Measurements from ENCODE around the gene TSPEAR.
"Not testable (repeated sequence)": the region's sequence is repeated elsewhere in the genome, so short reads cannot be mapped to it uniquely, and the experiment has no call there.

Gene TSPEAR

DNA sequence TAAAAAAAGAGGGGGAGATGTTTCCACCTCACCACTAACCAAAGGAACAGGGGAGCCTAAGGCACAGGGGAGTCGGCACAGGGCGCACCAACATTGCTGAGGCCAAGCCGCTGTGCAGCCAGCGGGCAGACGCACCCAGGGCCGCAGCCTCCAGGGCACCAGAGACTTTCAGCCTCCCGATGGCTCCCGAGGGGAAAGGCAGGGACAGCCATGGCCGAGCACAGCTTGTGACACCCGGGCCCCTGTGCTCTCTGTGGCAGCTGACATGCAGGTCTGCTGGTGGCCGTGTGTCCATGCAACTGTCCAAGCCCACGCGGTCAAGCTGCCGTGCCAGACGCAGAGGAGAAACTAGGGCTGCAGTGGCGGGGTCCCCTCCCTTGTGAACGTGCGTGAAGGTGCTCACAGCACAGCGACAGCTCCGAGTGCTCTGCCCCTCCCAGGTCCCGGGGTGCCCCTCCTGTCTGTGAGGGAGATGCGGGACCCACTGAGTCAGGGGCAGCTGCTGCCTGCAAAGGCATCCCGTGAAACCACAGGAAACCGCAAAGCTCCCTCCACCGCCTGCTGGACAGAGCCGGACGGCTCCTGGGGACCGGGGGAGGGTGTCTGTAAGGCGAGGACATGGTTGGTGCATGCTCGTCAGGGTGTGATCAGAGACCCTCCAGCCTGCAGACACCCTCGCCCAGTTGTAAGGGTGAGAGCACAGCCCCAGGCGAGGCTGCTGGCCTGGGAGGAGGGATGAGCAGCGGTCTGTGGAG, 62.6 kb downstream of the TSPEAR start:
- DNase-seq: no peak

DNA sequence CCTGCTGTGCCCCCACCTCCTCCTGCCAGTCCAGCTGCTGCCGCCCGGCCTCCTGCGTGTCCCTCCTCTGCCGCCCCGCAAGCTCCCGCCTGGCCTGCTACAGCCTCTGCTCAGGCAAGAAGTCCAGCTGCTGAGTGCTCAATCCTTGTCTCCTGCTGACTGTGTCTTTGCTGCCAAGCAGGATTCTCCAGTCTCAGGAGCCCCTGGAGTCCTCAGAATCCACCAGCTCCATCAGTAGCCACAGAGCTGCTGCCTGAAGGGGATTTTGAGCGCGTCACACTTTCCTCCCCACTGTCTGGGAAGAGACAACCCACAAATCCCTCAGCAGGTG, 64.2 kb downstream of the TSPEAR start:
- no peak for DNase-seq

DNA sequence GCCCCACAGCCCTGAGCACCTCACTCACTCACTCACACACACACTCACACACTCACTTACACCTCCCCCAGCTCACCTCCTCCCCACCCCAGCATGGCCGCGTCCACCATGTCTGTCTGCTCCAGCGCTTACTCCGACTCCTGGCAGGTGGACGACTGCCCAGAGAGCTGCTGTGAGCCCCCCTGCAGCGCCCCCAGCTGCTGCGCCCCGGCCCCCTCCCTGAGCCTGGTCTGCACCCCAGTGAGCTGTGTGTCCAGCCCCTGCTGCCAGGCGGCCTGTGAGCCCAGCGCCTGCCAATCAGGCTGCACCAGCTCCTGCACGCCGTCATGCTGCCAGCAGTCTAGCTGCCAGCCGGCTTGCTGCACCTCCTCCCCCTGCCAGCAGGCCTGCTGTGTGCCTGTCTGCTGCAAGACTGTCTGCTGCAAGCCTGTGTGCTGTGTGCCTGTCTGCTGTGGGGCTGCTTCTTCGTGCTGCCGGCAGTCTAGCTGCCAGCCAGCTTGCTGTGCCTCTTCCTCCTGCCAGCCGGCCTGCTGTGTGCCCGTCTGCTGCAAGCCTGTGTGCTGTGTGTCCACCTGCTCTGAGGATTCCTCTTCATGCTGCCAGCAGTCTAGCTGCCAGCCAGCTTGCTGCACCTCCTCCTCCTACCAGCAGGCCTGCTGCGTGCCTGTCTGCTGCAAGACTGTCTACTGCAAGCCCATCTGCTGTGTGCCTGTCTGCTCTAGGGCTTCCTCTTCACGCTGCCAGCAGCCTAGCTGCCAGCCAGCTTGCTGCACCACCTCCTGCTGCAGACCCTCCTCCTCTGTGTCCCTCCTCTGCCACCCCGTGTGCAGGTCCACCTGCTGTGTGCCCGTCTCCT, 64.8 kb downstream of the TSPEAR start, which contains the start of gene KRTAP10-11:
Gene KRTAP10-11, plus strand, starts transcription at position 49 of the 856 bp plus-strand sequence. Its CDS starts 45 bp downstream, at position 94.
- not testable (repeated sequence) for DNase-seq

DNA sequence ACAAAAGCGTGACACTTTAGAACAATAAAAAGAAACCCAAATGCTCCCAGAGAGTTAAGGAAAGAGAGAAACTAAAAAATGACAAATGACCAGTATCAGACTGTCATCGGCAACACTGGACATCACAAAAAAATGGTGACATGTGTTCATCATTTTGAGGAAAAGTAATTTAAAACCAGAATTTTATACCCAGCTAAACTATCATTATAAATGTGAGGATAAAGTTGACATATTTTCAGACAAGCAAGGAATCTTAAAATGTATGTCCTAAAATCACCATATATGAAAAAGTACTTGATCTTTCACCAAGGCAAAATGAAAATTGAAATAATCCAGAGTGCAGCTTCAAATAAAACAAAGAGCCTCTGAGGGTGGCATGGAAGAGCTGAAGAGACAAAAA, 66.5 kb downstream of the TSPEAR start:
- DNase-seq: no peak

DNA sequence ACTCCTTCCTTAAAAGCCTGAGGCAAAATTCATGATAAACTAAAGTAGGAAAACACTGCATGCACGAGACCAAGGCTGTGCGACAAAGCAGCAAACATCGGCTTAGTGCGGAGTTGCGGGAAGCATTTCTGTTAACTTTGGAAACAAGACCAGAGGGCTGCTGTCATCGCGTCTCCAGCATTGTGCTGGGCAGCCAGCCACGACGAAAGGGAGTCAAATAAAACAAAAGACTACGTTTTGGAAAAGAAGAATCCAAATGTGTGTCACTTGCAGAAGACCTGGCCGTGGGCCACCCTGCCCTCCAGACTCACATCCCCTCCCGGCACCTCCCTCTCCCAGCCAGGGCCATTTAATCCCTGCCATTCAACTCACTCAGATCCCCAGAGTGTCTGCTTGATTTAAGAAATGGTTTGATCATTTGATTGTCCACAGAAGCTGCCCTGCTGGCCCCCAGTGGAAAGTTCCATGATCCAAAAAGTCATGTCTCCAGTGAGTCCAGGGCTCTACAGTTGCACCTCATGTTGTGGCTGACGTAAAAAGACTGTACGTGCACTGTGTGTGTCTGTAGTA, 67.5 kb downstream of the TSPEAR start:
- peak; percentile 1 for DNase-seq

DNA sequence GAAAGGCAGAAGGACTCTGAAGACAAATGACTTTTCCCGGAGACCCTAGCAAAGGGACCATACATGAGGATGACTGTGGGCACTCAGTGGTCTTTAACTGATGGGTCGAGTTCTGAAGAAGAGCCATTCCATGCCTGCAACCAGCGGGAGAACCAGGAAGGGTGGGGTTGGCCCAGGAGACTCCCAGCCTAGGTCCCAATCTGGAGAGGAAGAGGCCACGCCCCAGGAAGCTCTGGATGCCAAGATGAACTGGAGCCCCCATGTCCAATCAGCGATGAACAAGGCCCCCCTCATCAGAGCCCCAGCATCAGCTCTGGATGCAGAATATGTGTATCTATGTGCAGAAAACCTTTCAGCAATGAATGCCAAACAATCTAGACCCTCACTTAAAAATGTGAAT, 70.6 kb downstream of the TSPEAR start:
- DNase-seq: no peak

DNA sequence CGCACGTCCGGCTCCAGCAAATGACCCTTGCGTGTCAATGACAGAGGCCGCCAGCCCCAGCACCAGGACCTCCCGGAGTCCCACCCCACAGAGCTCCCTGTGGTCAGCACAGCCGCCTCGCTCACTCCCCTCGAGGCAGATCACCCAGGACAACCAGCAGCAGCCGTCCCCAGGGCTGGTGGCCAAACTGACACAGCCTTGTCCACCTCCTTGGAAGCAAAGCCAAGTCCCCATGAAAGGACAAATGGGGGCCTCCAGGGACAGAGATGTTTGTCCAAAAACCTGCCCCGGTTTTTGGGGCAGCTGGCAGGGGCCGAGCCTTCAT, 72.1 kb downstream of the TSPEAR start:
- no peak for DNase-seq

DNA sequence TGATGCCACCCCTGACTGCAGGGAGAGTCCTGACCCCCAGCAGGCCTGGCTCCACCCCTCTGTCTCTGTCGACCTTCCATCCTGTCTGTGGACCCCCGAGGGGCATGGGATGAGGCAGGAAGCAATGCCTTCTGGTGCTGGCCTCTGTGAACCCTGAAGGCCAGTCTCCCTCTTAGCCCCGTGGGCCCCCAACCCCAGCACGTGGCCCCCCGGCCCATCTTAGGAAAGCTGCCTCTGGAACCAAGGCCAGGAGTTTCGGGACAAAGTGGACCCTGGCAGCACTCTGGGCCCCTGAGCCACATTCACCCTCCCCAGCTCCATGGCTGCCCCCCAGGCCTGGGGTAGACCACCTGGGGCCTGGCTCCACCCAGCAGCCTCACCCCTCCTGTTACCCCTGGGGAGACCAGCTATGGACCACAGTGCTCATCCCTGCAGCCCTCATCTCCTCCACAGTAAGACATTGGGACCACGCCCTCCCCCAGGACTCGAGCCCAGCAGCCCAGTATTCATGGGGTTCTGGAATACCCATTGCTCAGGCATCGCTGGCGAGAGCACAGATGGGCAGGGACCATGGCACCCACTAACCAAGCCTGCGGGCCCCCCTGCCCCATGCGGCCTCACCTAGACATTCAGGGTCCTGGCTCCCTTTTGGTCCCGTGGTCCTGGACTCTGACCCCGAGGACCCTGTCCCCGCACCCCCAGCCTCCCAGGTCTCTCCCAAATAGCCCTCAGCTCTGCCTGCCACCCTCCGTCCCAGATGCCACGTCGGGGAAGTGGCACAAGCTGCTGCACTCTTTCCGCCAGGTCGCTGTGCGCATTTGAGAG, 72.7 kb downstream of the TSPEAR start:
- DNase-seq: not testable (repeated sequence)

DNA sequence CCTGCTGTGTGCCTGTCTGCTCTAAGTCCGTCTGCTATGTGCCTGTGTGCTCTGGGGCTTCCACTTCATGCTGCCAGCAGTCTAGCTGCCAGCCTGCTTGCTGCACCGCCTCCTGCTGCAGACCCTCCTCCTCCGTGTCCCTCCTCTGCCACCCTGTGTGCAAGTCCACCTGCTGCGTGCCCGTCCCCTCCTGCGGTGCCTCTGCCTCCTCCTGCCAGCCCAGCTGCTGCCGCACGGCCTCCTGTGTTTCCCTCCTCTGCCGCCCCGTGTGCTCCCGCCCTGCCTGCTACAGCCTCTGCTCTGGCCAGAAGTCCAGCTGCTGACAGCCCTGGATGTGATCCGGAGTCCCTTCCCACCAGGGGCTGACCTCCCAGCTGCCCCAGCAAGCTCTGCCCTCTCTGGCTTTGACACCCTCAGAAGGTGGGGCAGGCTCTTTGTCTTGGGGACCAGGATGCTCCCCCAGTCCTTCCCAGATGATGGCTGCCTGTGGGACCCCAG, 73.5 kb downstream of the TSPEAR start:
- DNase-seq: not testable (repeated sequence)

DNA sequence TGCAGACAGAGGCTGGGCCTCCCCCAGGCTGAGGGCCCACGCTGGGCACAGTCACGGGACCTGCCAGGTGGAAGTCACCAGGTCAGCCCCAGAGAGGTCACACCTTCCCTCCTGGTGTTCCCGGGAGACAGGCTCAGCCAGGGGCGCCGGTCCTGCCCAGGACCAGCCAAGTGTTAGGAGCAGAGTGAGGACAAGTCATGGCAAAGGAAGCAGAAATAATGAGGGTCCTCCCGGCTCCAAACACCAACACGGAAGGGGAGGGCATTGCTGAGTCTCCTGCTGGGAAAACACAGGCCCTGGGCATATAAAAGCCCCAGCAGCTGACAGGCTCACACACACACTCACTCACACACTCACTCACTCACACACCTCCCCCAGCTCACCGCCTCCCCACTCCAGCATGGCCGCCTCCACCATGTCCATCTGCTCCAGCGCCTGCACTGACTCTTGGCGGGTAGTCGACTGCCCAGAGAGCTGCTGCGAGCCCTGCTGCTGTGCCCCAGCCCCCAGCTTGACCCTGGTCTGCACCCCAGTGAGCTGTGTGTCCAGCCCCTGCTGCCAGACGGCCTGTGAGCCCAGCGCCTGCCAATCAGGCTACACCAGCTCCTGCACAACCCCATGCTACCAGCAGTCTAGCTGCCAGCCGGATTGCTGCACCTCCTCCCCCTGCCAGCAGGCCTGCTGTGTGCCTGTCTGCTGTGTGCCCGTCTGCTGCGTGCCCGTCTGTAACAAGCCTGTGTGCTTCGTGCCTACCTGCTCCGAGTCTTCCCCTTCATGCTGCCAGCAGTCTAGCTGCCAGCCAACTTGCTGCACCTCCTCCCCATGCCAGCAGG, 74.1 kb downstream of the TSPEAR start, which contains the start of gene KRTAP10-10:
Gene KRTAP10-10, plus strand, starts transcription at position 339 of the 833 bp plus-strand sequence. Its CDS starts 62 bp downstream, at position 401.
- DNase-seq: no peak

DNA sequence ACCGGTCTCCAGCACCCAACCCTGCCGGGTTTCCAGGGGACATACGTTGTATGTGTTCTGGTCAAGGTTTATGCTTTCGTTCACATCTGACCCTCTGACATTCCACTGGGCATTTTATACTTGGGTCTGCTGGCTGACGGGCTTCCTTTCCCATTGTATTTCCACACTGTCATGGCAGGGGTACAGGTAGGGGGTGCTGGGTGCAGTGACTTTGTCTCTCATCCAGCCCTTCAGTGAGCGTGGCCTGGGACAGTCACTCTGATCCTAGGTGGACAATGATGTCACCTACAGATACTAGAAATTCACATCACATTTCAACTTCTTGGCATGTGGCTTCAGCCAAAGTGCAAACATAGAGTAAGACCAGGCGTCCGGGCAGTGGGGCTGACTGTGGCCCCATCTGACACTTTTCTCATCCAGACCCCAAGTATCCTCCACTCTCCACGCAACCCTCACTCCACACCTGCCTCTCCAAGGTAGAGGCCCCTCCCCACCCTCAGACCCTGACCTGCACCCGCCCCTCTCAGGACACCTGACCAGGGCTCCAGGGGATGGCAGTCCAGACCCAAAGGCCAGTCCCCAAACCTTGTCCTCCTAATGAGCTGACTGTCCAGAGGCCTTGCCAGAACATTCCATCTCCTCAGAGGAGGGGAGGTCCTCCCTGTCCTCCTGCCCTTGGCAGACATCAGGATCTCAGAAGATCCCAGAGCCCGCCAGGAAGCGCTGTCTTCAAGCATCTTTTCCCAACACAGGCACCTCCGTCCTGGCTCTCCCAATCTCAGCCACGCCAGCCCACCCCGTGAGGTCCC, 75.0 kb downstream of the TSPEAR start:
- DNase-seq: no peak

DNA sequence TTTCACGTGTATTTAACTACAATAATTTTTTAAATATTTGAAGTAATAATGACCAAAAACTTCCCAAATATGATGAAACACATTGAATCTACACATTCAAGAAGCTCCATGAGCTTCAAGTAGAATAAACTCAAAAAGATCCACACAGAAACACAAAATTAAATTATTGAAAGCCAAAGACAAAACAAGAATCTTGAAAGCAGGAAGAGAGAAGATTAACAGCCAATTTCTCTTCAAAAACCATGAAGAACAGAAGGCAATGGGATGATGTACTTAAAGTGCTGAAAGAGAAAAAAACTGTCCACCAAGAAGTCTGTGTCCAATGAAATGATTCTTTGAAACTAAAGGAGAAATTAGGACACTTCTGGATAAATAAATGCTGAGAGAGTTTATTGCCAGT, 79.3 kb downstream of the TSPEAR start:
- no peak for DNase-seq

DNA sequence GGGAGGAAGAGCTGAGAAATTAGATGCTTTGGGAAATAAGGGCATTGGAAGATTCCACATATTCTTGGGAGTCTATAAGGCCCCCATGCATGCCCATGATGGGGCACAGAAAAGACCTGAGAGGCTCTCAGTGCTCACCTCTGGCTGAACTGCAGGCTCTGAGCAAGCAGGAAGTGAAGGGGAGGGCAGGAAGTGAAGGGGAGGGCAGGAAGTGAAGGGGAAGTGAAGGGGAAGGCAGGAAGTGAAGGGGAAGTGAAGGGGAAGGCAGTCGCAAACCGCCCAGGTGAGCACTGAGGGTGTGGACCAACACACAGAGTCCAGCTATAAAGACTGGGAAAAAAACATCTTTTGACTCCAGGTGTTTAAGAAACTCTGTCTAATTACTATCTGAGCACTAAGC, 80.9 kb downstream of the TSPEAR start:
- no peak for DNase-seq

DNA sequence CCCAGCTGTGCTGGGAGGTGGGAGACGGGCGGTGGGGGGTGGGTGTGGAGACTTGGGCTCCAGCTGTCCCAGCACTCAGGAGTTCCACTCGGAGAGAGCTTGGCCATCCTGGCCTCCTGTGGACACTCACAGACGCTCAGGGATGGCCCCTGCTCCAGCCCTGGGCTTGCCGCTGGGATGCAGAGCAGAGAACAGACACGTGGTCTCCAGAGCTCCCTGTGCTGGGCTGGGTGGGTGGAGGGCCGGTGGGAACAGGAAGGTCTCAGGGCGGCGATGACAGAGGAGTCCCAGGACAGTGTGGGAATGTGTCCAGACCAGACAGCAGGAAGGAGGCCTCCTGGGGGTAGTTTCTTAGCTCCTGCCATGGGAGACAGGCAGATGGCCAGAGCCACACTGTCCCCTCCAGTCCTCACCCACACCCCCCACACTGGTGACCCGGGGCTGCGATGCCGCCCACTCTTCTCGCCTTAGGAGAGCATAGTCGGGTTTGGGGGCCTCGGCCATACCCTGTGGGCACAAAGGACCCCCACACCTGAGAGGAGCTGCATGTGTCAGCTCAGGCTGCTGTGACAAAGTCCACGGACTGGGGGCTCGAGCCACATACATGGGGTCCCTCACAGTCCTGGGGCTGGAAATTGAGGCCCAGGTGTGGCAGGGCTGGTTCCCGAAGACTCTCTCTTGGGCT, 82.5 kb downstream of the TSPEAR start:
- DNase-seq: no peak

DNA sequence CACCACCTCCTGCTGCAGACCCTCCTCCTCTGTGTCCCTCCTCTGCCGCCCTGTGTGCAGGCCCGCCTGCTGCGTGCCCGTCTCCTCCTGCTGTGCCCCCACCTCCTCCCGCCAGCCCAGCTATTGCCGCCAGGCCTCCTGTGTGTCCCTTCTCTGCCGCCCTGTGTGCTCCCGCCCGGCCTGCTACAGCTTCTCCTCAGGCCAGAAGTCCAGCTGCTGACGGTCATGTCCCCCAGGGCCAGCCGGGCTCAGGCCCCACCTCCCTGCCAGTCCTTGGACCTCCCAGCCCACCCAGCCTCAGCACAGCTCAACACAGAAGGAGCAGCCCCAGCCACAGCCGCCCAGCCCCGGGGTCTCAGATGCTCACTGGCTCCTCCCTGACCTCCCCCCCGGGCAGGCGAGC, 83.5 kb downstream of the TSPEAR start:
- not testable (repeated sequence) for DNase-seq

DNA sequence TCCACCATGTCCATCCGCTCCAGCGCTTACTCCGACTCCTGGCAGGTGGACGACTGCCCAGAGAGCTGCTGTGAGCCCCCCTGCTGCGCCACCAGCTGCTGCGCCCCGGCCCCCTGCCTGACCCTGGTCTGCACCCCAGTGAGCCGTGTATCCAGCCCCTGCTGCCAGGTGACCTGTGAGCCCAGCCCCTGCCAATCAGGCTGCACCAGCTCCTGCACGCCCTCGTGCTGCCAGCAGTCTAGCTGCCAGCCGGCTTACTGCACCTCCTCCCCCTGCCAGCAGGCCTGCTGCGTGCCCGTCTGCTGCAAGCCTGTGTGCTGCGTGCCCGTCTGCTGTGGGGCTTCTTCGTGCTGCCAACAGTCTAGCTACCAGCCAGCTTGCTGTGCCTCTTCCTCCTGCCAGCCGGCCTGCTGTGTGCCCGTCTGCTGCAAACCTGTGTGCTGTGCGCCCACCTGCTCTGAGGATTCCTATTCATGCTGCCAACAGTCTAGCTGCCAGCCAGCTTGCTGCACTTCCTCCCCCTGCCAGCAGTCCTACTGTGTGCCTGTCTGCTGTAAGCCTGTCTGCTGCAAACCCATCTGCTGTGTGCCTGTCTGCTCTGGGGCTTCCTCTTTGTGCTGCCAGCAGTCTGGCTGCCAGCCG, 84.1 kb downstream of the TSPEAR start:
- DNase-seq: not testable (repeated sequence)

DNA sequence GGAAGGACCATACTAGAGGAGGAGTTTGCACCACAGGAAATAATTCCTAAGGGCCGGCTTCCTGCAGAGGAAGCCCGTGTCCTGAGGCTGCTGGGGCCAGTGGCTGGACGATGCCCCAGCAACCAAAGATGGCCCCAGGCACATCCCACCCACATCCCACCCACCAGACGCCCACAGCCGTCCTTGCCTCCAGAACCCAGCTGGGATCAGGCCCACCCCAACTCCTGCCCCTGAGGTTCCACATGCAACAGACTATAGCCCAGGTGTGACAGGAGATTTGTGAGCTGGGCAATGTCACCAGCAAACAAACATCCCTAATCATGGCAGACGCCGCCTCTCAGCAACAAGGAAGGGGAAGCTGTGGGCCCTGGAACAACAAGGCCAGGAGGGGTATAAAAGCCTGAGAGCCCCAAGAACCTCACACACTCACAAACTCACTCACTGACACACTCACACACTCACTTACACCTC, 84.7 kb downstream of the TSPEAR start, which contains the start of gene KRTAP10-9:
Gene KRTAP10-9, plus strand, starts transcription at position 421 of the 471 bp plus-strand sequence. CDS start 79 bp downstream, outside the sequence.
- no peak for DNase-seq

DNA sequence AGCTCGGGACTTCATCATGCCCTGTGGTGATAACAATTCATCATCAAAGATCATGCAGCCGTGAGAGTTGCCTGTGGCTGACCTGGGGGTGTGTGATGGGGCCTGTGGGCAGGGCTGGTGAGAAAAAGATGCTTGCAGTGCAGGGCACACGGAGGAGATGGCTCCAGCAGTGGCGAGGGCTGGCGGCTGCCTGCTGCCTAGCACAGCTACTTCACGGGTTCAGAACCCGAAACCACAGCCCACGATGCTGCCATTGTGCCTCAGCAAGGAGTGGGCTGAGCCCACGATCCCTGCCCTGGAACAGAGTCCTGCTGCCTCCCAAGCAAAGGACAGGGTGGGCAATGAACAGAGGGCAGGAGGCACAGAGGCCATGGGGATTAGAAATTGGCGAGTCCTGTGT, 85.1 kb downstream of the TSPEAR start:
- no peak for DNase-seq

DNA sequence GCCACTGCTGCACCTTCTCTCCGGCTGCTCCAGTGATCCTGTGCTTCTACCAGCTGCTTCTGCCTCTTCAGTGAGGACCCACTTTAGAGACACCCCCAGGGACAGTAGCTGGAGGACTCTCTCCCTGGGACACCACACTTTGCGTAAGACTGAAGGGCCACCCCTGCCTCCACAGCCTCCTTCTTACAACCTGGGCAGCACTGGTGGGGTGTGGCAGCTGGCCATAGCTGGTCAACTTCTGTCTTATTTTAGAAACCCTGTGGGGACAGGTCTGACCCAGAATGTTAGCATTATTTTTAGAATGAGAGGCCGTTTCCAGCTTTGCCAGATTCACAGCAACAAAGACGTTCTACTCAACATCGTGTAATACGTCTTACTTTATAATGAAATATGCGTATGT, 85.6 kb downstream of the TSPEAR start:
- no peak for DNase-seq
